TTC549 (cell line): ENCODE data around the gene GALNT2.
A peak's percentile ranks its signal among the peaks of the same experiment; 100 is the strongest.

Experiments used
- FAIRE-seq: peaks from 2 replicates; lab custom pipeline; 2012; peaks lifted over from hg19 to GRCh38; lab: Jason Lieb, UNC

The GALNT2 gene

DNA sequence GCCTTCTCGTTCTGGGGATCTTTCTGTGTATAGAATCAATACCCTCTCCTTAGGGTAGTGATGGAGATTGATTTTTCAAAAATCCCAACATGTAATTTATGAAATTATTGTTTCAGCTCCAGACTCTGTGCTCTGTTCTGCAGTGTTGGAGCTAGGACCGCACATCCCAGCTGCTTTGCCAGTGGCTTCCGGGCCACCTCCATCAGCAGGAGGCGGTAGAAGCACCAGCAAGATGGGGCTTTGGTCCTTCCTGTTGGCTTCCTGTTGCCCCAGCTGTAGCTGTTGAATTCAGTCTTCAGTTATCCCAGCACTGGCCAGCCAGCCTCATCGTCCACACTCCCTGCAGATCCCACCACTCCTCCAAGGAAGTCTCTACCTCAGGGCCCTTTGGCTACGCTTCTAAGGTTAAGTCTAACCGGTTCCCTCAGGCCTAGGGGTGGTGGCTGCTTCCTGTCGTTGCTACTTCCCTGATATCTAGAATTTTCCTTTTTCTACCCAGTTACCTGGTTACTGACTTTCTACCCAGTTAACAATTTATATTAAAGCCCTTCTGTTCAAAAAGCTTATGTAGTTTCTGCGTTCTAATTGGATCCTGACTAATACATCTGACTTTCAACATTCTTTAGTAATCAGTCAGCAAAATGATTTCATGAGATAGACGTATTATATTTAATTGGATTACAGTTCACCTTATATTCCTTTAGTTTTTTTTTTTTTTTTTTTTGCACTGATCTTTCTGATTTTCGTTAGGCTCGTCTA, 24.6 kb downstream of the GALNT2 start:
- FAIRE-seq = peak; percentile 39

DNA sequence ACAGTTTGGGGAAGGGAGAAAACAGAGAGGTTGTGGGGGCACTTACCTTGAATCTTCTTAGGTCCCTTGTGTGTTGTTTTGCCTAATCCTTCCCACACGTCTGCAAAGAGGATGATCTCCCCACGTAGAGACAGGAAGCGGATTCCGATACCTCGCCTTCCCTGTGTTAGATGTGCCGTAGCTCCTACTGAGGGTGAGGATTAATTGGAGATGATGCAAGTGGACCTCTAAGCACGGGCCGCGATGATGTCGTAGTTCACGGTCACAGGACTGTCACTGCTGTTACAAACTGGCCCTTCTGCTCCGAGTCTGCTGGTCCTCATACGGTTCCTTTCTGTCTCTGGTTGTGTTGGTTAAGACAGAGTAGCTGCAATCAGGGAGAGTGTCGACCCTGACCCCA, 27.7 kb downstream of the GALNT2 start:
- no peak for FAIRE-seq

DNA sequence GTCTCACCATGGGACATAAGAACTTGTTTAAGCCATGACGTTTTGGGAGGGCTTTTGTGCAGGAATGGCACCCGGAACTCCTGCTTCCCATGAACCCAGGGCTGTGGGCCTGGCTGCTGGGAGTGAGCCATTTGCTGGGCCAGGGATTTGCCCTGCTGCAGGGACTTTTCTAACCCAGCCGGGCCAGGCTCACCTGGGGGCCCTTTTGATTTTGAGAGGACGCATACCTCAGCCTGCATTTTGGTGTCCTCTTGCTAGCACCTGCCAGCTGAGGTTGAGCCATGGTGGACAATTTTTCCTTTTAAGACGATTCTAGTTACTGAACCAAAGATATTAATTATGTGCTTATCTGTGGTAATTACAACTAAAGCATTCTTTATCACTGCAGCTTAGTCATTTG, 28.9 kb downstream of the GALNT2 start:
- FAIRE-seq = no peak

DNA sequence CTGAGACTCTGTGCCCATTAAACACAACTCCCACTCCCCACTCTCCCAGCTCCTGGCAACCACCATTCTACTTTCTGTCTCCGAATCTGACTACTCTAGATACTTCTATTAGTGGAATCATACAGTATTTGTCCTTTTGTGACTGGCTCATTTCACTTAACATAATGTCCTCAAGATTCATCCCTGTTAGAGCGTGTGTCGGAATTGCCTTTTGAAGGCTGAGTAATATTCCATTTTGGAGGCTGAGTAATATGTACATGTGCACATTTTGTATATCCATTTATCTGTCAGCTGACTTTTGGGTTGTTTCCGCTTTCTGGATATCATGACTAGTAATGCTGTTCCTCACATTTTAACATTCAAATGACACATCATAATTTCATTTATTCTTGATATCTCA, 30.3 kb downstream of the GALNT2 start:
- FAIRE-seq = no peak

DNA sequence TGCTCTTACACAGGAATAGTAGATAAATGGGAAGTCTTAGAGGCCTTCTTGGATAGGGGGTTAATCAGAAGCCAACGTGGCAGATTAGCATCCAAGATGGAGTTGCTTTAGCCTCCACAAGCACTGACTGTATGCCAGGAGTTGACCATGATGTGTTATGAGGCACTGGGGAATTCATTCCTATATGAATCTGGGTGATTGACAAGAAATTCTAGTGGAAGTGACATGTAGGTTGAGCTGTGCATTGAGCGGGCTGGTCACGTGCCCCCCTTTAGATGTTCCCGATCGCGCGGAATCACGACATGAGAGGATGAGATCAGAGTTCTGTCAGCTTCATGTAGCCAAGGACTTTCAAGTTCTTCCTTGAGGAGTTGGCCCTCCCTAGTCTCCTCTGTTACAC, 31.7 kb downstream of the GALNT2 start:
- FAIRE-seq = no peak

DNA sequence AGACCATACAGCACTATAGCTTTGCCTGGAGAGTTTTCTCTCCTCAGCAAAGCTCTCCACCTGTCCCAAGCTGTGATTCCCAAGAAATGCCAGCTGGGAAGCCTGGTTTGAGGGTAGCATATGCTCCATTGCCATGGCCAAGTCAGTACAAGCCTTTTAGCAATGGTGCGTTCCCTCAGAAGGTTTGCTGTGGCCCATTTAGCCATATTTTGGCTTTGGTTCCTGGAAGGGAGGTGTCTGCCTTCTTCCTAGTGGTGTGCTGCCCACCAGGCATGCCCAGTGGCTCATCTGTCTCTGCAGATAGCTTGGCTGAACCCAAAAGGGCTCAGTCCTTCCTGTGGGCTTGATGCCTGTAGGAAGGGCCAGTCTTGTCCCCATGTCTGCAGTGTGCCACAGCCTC, 32.4 kb downstream of the GALNT2 start:
- no peak for FAIRE-seq

DNA sequence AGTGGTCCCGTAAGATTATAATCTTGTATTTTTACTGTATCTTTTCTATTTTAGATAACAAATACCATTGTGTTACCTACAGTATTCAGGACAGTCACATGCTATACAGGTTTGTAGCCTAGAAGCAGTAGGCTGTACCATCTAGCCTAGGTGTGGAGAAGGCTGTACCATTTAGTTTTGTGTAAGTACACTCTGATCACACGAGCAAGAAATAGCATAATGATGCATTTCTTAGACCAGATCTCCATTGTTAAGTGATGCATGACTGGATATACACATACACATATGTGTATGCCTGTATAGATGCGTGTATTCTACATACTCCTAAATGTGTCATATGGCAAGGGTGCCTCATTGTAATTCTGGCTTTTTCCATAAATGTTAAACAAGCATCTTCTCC, 33.9 kb downstream of the GALNT2 start:
- no peak for FAIRE-seq

DNA sequence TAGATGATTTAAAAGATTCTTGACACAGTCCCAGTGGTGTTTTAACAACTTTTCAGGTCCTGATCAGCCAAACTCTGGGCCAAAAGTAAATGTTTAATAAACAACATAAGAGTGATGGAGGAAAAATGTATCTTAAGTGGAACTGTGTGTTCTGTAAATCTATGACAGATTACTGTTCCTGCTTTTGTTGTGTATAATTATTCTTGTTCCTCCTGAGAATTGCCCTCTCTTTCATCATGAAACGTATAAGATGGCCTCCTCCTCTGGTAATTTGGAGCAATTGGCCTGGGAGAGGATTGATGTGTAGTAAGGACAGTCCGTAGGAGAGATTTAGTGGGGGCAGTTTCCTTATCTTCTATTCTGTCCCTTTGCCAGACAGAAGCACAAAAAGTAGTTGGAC, 34.5 kb downstream of the GALNT2 start:
- no peak for FAIRE-seq

DNA sequence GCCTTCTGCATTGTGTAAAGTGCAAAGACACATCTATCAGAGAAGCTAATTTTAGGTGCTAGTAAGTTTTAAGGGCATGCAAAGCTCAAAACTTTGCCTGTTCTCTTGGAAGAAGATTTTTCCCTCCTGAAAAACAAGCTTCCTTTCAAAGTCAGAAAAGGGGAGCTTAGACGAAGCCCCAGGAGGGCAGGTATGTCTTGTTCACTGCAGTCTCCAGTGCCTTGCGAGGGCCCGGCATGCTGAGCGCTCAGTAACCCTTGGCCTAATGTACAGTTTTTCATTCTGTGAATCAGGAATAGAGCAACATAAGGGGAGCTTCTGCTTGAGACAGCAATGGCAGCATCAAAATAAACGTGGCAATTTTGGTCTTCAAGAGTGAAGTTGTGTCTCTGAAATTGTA, 35.0 kb downstream of the GALNT2 start:
- no peak for FAIRE-seq

DNA sequence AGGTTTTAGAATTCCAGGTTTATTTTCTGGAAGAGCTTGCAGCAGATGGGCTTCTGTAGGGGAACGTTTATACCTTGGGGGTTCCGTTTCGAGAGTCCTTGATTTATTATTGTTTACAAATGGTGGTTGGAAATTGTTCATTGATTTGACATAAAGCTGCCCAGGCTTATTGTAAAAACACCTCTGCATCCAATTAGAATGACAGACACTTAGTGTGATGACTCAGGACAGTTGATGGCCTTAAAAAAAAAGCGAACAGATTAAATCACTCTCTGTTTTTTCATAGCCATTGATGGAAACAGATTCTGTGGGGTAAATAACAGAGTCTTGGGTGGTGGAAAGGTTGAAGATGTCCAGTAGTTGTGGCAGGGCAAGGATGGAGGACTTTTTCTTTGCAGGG, 35.4 kb downstream of the GALNT2 start:
- FAIRE-seq = no peak

DNA sequence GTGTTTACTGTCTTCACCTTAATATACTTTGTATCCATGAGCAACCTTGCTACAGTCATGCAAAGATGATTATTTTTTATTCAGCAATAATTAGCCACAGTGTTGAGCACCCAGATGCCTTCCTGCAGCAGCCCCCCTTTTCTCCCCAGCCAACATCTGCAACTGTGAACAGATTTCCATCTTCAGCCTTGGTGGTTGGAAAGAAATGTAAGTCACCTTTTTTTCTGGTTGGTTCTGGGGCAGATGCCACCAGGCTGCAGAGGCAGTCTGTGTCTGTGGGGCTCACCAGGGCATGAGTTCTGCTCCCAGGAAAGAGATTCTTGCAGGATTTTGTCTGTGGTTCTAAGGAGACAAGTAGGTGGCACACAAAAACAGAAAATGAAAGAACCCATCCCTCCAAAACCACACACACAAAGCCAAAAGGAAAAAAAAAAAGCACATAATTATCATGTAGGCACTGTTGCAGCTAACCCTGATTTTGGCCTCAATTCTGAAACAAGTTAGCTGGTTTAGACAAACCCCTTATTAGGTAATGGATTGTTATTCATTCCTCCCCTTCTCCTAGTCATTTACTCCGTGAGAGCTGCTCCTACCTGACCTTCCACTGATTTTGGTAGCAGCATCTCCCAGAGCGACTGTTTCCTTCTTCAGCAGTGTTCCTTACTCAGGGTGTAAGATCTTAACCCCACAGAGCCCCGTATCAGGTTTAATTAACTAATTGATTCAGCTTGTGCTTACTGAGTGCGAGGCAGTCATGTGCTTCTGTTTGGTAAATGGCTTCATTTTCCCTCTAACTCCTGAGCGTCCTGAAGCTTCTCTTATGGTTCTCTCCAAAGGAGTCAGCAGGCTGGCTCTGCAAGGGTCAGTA, 36.5 kb downstream of the GALNT2 start:
- FAIRE-seq = no peak

DNA sequence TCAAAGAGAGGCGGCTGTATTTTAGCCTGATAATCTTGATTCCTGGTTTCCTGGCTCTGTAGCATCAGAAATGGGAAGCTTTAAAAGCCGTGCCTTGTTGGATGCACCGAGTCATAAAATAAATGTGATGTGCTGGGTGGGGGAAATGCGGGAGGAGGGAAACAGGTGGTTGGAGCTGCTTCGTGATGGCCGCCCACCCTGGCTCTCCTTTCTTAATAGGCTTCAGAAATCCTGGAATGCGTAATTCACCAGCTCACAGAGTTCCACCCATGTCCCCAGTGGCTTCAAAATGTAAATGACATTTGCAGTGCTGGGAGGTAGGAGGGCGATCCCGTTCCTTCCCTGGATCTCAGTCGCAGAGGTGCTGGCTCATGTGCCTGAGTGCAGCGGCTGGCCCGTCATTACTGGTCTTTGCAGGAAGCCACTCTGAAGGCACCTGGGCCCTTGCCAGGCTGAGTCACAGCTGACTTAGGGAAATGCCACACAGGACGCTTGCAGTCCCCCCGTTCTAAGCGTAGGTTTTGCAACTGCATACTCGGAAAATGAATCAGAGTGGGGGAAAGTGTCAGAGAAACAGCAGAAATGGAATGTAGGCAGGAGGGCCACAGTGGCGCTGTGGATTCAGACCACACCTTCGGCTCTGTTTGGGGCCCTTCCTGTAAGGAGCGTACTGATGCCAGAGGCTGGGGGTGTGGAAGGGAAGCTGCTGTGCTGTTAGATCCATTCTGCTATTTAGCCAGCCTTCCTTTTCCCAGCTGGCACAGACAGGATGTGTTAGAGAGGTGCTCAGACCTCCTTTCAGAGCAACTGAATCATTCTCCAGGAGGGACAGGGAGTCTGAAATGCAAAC, 37.6 kb downstream of the GALNT2 start:
- FAIRE-seq = no peak

DNA sequence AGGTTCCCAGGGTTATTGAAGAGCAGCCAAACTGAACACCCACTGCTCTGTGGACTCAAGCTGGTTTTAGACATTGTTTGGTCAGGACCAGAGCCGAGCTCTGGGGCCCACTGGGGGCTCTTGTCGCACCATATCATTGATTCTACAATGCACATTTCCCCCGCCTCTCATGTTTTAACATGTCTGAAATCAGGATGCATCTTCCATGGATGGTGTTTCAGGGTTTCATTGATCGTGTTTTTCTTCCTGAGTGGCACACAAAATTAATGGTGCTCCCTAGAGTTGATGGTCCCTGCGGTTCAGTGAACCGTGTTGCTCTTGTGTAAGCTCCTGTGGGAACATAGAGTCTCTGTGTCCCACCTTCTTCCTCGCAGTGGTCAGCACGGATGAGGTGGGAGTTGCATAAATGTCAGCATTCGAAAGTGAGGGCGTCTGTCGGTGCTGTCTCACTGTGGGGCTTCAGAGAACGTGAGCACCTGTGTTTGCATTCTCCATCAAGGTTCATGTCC, 38.3 kb downstream of the GALNT2 start:
- FAIRE-seq = no peak

DNA sequence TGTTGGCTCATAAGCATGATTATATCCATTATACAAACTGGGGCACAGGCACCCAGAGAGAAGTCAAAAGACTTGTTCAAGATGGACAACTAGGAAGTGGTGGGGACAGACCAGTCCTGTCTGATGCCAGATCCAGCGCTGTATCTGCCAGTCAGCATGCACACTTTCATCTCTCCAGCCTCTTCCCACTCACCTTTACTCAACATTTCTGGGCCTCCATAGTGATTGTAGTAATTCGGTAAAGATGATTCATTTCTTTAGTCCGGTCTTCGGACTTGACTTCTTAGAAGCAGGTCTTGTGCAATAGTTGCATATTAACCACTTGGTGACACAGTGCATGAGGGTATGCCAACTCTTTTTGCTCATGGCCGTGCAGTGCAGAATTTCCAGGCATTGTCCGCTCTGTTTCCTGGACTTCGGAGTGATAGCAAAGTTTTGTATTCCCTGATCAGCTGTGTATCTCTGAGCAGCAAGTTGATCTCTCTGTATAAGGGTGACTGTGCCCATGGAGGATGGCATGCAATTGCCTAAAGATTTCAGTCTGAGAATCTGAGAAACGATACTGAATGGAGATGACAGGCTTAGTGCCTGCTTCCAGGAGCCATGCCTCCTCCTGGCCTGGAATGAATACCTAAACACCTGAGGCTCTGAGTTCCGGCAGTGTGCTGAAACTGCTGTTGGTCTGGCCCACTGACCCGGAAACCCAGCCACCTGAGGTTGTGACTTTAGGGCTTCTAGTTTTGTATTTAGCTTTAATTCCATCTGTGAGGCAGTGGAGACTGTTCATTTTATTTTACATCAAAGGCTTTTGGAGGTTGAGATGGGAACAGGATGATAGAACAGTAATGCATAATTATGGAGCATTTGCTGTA, 39.0 kb downstream of the GALNT2 start:
- no peak for FAIRE-seq

DNA sequence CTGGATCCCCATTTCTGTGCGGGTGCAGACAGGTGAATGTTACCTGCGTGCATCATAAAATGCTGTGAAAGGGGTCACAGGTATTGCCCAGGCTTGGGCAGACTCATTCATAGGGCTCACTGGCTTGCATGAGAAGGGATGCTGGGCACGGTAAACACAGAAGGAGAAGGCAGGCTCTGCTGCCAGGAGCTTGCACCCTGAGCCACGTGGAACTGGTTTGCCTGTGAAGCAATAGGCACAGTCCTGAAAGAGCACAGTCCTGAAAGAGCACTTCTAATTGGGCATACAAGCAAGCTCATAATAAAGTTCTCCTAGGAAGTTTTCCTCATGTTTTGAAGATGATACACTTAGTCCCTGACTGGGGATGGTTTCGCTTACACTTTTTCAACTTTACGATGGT, 40.9 kb downstream of the GALNT2 start:
- FAIRE-seq = no peak

DNA sequence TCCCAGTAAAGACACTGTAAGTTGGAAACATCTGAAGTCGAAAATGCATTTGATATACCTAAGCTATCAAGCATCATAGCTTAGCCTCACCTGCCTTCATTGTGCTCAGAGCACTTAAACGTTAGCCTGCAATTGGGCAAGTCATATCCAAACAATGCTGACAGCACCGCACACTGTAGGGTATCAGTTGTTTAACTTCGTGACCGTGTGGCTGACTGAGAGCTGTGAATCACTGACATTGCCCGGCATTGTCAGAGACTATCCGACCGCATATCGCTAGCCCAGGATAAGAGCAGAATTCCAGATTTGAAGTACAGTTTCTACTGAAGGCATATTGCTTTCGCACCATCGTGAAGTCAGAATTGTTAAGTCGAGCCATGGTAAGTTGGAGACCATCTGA, 41.5 kb downstream of the GALNT2 start:
- no peak for FAIRE-seq

DNA sequence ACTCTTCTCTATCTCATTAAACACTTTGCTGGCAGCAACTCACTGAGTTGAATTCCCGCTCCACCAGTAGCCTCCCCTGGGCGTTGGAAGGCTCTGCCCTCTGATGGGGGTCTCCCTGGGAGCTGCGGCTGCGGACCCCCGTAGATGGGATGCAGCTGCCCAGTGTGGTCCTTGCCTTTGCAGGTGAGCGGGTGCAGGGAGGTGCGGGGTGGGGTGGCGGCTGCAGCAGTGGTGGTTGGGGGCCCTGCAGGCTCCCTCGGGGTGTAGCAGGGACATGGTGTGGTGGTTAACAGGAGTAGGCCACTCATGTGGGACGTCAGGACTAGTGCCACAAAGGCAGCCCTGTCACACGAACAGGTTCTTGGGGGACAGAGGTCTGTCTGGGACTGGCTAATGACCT, 42.0 kb downstream of the GALNT2 start:
- no peak for FAIRE-seq

DNA sequence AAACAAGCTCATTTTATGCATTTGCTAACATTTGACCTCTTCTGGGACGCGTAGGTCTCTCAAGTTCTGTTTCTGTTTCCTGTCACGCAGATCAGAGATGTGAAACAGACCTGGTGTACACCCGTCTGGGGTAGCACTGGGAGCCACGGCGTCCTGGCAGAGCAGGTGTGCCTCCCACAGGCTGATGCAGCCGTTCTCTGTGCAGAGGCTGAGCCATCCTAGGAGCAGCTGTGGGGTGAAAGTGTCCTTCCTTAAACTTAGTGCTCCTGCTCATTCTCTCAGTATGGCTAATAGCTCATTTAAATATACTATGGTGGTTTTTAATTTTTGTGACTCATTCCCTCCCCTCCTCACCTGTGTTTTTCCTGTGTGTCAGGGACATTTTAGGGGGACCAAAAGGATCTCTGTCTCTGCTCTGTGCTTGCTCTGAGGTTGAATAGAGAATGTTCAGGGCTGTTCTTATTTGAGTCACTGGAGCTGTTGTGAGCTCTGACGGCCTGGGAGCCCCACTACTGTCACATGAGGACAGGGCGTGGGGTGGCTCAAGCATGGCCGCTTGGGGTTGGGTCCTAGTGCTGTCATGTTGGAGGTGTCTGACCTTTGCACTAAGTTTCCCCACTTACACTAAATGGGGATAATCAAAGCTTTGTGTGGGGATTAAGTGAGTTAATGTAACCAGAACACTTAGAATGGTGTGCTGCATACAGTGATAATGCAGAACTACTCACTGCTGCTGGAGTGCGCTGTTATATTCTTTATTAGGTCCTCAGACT, 43.0 kb downstream of the GALNT2 start:
- no peak for FAIRE-seq

DNA sequence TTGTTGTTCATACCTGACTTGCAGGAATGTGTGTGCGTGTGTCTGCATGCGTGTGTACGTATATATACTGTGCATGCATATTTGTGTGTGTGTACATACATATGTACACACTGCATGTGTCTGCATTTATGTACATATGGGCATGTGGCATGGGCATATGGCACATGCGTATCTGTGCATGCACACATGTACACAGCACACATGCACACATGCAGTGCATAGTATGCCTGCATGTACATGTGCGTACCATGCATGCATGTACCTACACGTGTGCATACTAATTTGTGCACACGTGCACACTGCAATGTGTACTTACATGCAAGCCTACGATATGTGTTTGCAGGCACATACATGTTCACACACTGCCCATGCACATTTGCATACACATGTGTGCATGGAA, 43.9 kb downstream of the GALNT2 start:
- no peak for FAIRE-seq

DNA sequence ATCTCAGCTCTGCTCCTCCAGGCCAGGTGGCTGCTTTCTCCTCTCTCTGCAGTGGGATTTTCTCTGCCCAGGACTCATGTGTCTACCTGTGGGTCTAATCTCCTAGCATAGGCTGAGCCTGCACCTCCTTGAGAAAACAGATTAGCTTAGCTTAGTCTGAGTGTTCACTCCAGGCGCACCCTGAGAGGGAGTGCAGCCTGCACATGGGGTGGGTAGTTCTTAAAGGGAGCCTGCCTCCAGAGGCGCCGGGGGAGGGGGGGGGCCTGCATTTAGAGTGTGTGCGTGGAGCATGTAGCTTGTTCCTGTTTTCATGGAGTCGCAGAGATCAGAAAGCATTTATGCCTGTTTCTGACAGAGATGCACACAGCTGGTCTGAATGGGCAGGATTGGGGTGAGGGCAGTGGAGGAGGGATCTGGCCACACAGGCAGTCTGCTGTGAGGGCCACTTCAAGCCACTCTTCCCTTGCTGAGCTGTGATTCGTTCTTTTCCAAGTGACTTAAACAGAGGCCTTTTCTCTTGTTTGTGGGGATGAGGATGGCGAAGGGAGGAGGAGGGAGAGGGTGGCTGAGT, 45.2 kb downstream of the GALNT2 start:
- FAIRE-seq = no peak

DNA sequence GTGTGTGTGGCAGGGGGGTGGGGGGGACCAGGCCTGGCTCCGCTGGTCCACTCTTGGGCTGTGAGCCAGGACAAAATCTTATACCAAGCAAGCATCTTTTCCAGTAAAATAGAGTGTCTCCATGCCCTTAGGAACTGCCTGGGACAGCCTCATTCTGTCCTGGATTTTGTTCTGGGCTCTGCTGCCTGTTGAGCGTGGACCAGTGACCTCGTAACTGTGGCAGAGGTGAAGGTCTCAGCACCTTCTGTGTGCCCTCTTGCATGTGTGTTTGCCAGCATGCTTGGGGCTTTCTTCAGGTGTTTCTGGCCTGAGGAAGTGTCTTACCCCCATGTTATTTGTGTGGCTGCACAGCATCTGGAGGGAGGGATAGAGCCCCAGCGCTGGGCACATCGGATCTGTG, 45.7 kb downstream of the GALNT2 start:
- FAIRE-seq = no peak
